Right lobe of liver (tissue), 4 donors: Measurements from ENCODE around the gene CD1C.

Experiments
- POLR2A ChIP-seq: fragments of 450-650 bp; IDR thresholded peaks from one replicate; pipeline ENCODE4 v1.6.1; 2017; ENCODE audit warnings: antibody characterized with exemption, mild to moderate bottlenecking
- TF ChIP-seq, protein P1 (sequence below), 4 donors: fragments of 200-600 bp in 3 of 4; fragments of 450-650 bp in 1 of 4; IDR thresholded peaks; one replicate each; pipeline versions ENCODE4 v1.5.1 to v1.8.0; 2016 to 2022; ENCODE audit warnings: antibody characterized with exemption in 4 of 4, mild to moderate bottlenecking in 2 of 4
- donor health status: DM: no; HTN: no; CAD: no.
- donor health status: DM: no; HTN: no; CAD: no.
- donor health status: DM: no; HTN: yes; CAD: no.

DNA sequence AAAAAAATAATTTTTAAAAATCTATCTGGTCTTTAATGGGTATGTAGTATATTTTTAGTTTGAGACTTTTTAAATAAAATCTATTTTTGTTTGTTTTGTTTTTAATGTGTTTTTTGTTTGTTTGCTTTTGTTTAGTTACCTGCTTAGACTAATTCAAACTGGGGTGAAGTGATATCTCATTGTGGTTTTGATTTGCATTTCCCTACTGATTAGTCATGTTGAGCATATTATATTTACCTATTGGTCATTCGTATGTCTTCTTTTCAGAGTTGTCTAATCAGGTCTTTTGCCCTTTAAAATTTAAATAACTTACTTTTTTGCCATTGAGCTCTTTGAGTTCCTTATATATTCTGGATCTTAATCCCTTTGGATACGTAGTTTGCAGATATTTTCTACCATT, 21.3 kb downstream of the CD1C start:
- TF ChIP-seq POLR2A, result no peak
- TF ChIP-seq, protein P1, sequence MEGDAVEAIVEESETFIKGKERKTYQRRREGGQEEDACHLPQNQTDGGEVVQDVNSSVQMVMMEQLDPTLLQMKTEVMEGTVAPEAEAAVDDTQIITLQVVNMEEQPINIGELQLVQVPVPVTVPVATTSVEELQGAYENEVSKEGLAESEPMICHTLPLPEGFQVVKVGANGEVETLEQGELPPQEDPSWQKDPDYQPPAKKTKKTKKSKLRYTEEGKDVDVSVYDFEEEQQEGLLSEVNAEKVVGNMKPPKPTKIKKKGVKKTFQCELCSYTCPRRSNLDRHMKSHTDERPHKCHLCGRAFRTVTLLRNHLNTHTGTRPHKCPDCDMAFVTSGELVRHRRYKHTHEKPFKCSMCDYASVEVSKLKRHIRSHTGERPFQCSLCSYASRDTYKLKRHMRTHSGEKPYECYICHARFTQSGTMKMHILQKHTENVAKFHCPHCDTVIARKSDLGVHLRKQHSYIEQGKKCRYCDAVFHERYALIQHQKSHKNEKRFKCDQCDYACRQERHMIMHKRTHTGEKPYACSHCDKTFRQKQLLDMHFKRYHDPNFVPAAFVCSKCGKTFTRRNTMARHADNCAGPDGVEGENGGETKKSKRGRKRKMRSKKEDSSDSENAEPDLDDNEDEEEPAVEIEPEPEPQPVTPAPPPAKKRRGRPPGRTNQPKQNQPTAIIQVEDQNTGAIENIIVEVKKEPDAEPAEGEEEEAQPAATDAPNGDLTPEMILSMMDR (IDR thresholded peaks at IDR 0.05), result no peak
